WTC11 (cell line): ENCODE results near the gene SLC17A4. TPM values are rescaled to one million over a fixed set of nuclear protein-coding genes. Genes with fewer than 3 reads are reported as not detected.

Source experiments
- ATAC-seq: fragments of 200-7000 bp; cut with Tn5 transposase; 2 replicates; pipeline ENCODE4 v1.10.0; 2021; ENCODE audit warnings: mild to moderate bottlenecking, moderate library complexity
- CTCF ChIA-PET: fragments of 300-600 bp; sonication (Branson Sonifier 250); formaldehyde crosslinking; loops from one replicate; lab custom pipeline; 2021; ENCODE audit warnings: antibody characterized with exemption; lab: Charles Lee
- POLR2A ChIA-PET: fragments of 350-600 bp; sonication (Branson Sonifier 250); formaldehyde crosslinking; loops from one replicate; lab custom pipeline; 2021; ENCODE audit warnings: antibody characterized with exemption; lab: Charles Lee
- DNase-seq: peaks from one replicate; pipeline ENCODE4 v3.0.0; 2021; ENCODE audit warnings: low spot score
- H3K27ac Mint-ChIP-seq: 2 replicates; pipeline ENCODE4 v1.8.0; 2021; ENCODE audit warnings: mixed read lengths
- H3K27me3 Mint-ChIP-seq: 2 replicates; pipeline ENCODE4 v1.8.0; 2021; ENCODE audit warnings: low read depth, mild to moderate bottlenecking, moderate library complexity, mixed read lengths
- H3K36me3 Mint-ChIP-seq: 2 replicates; pipeline ENCODE4 v1.8.0; 2021; ENCODE audit warnings: mixed read lengths
- H3K4me1 Mint-ChIP-seq: 2 replicates; pipeline ENCODE4 v1.8.0; 2022; ENCODE audit warnings: mixed read lengths
- H3K4me3 Mint-ChIP-seq: 2 replicates; pipeline ENCODE4 v1.8.0; 2021; ENCODE audit warnings: mild to moderate bottlenecking, moderate library complexity, mixed read lengths
- H3K9me3 Mint-ChIP-seq: 2 replicates; pipeline ENCODE4 v1.8.0; 2021; ENCODE audit warnings: mixed read lengths
- FOXJ3 ChIP-seq: sonication (generic); formaldehyde crosslinking; IDR thresholded peaks from 2 replicates; pipeline ENCODE4 v1.9.0; 2021; ENCODE audit warnings: missing genetic modification reagents, mild to moderate bottlenecking, borderline replicate concordance
- JUN ChIP-seq: sonication (generic); formaldehyde crosslinking; IDR thresholded peaks from 2 replicates; pipeline ENCODE4 v1.8.0; 2023; ENCODE audit warnings: mild to moderate bottlenecking, missing genetic modification reagents
- KAT7 ChIP-seq: sonication (generic); formaldehyde crosslinking; IDR thresholded peaks from 2 replicates; pipeline ENCODE4 v1.8.1; 2023; ENCODE audit warnings: missing genetic modification reagents, mild to moderate bottlenecking, borderline replicate concordance
- NR1H2 ChIP-seq: sonication (generic); formaldehyde crosslinking; IDR thresholded peaks from 2 replicates; pipeline ENCODE4 v1.9.0; 2021; ENCODE audit warnings: mild to moderate bottlenecking, moderate library complexity, missing genetic modification reagents
- ZNF219 ChIP-seq: sonication (generic); formaldehyde crosslinking; IDR thresholded peaks from 2 replicates; pipeline ENCODE4 v1.8.0; 2023; ENCODE audit warnings: missing genetic modification reagents, mild to moderate bottlenecking, borderline replicate concordance
- total RNA-seq: library from RNA; stranded (reverse); gene quantifications from 3 replicates; pipeline ENCODE4 v1.2.3, GENCODE V29; 2021
- TF ChIP-seq, protein P1 (sequence below): sonication (generic); formaldehyde crosslinking; IDR thresholded peaks from 2 replicates; pipeline ENCODE4 v1.8.0; 2022; ENCODE audit warnings: mild to moderate bottlenecking, missing genetic modification reagents
- TF ChIP-seq, protein P2 (sequence below): sonication (generic); formaldehyde crosslinking; IDR thresholded peaks from 2 replicates; pipeline ENCODE4 v1.8.1; 2022; ENCODE audit warnings: missing genetic modification reagents, borderline replicate concordance
- TF ChIP-seq, protein P3 (sequence below): sonication (generic); formaldehyde crosslinking; IDR thresholded peaks from 2 replicates; pipeline ENCODE4 v1.8.1; 2023; ENCODE audit warnings: mild to moderate bottlenecking, missing genetic modification reagents
- TF ChIP-seq, protein P4 (sequence below): sonication (generic); formaldehyde crosslinking; IDR thresholded peaks from 2 replicates; pipeline ENCODE4 v1.8.1; 2023; ENCODE audit warnings: mild to moderate bottlenecking, missing genetic modification reagents, moderate library complexity
- TF ChIP-seq, protein P5 (sequence below): fragments of 200-600 bp; IDR thresholded peaks from 2 replicates; pipeline ENCODE4 v1.8.0; 2022; ENCODE audit warnings: antibody characterized with exemption
- TF ChIP-seq, protein P6 (sequence below): sonication (generic); formaldehyde crosslinking; IDR thresholded peaks from 2 replicates; pipeline ENCODE4 v1.8.0; 2023; ENCODE audit warnings: mild to moderate bottlenecking, missing genetic modification reagents

The SLC17A4 gene
- total RNA-seq, 1 experiment from 2014 or later, result not detected

DNA sequence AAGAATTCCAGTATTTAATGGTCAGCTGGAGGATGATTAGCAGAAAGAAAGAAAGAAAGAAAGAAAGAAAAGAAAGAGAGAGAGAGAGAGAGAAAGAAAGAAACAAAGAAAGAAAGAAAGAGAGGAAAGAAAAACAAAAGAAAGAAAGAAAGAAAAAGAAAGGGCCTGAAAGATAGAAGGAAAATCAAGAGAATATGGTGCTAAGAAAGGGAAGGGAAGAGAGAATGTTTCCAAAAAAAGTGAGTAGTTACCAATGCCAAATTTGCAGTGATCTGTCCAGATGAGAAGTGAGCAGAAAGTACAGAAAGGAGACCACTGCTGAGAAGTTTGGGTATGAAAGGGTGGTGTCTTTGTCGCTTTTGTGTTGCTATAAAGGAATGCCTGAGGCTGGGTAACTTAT, 26.6 kb downstream of the SLC17A4 start:
- no peaks in the 10 kb centered on the region for H3K9me3 Mint-ChIP-seq
- H3K36me3 Mint-ChIP-seq, result no peaks in the 10 kb centered on the region
- POLR2A ChIA-PET, result interaction anchor here (0.7 kb wide), 1 partner anchor 594 kb away, joined by 4 read pairs; no protein-coding TSS in a partner anchor
- TF ChIP-seq, protein P1, sequence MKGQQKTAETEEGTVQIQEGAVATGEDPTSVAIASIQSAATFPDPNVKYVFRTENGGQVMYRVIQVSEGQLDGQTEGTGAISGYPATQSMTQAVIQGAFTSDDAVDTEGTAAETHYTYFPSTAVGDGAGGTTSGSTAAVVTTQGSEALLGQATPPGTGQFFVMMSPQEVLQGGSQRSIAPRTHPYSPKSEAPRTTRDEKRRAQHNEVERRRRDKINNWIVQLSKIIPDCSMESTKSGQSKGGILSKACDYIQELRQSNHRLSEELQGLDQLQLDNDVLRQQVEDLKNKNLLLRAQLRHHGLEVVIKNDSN, result no peak
- TF ChIP-seq, protein P2, sequence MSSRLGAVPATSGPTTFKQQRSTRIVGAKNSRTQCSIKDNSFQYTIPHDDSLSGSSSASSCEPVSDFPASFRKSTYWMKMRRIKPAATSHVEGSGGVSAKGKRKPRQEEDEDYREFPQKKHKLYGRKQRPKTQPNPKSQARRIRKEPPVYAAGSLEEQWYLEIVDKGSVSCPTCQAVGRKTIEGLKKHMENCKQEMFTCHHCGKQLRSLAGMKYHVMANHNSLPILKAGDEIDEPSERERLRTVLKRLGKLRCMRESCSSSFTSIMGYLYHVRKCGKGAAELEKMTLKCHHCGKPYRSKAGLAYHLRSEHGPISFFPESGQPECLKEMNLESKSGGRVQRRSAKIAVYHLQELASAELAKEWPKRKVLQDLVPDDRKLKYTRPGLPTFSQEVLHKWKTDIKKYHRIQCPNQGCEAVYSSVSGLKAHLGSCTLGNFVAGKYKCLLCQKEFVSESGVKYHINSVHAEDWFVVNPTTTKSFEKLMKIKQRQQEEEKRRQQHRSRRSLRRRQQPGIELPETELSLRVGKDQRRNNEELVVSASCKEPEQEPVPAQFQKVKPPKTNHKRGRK (CRISPR knock-in tag), result 0 out of 2 replicates have a peak, but pooled peaks have one; percentile 68
- H3K27ac Mint-ChIP-seq, result no peak overlapping the region
- H3K4me1 Mint-ChIP-seq, result peaks cover 7% of the 10 kb centered on the region; the same call in 1 of the 2 replicates
- no peak overlapping the region for H3K4me3 Mint-ChIP-seq
- DNase-seq, result no peak
- ATAC-seq, result no peak
- H3K27me3 Mint-ChIP-seq, result no peaks in the 10 kb centered on the region
- CTCF ChIA-PET, result interaction anchor here (0.7 to 1.2 kb wide), 3 partner anchors 48 to 212 kb away, joined by 3 to 4 read pairs (median 3); no protein-coding TSS in a partner anchor

DNA sequence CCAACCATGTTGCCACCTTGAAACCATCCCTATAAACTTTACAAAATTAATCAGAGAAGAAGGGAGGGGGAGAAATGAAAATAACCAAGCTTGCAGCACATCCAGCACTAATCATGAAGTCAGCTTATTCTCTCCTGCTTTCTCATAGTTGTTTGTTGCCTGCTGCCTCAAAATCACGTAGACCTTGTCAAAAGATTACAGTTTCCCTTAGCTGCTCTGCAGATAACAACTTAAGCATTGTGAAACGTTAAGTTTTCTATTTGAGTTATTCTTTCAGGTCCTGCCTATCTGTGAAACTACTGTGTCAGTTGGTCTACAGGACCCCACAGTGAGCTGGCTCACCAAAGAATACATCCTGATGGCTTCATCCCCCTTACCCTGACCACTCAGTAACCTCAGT, 32.9 kb downstream of the SLC17A4 start:
- ATAC-seq (no peak), DNase-seq (no peak)
- H3K27me3 Mint-ChIP-seq, result no peaks in the 10 kb centered on the region
- no peak overlapping the region for H3K4me3 Mint-ChIP-seq
- CTCF ChIA-PET, result interaction anchor here (1.2 to 3.0 kb wide), 4 partner anchors 55 to 230 kb away, joined by 3 to 16 read pairs (median 4); a partner anchor contains a TSS
- no peak overlapping the region for H3K27ac Mint-ChIP-seq
- POLR2A ChIA-PET, result no interaction called here
- H3K9me3 Mint-ChIP-seq, result 0 out of 2 replicates have a peak, but pooled peaks cover under 1% of the 10 kb centered on the region
- TF ChIP-seq, protein P3, sequence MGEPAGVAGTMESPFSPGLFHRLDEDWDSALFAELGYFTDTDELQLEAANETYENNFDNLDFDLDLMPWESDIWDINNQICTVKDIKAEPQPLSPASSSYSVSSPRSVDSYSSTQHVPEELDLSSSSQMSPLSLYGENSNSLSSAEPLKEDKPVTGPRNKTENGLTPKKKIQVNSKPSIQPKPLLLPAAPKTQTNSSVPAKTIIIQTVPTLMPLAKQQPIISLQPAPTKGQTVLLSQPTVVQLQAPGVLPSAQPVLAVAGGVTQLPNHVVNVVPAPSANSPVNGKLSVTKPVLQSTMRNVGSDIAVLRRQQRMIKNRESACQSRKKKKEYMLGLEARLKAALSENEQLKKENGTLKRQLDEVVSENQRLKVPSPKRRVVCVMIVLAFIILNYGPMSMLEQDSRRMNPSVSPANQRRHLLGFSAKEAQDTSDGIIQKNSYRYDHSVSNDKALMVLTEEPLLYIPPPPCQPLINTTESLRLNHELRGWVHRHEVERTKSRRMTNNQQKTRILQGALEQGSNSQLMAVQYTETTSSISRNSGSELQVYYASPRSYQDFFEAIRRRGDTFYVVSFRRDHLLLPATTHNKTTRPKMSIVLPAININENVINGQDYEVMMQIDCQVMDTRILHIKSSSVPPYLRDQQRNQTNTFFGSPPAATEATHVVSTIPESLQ, result no peak
- TF ChIP-seq, protein P4, sequence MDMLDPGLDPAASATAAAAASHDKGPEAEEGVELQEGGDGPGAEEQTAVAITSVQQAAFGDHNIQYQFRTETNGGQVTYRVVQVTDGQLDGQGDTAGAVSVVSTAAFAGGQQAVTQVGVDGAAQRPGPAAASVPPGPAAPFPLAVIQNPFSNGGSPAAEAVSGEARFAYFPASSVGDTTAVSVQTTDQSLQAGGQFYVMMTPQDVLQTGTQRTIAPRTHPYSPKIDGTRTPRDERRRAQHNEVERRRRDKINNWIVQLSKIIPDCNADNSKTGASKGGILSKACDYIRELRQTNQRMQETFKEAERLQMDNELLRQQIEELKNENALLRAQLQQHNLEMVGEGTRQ (CRISPR knock-in tag), result no peak
- TF ChIP-seq ZNF219 (CRISPR knock-in tag), result no peak
- no peak for TF ChIP-seq JUN (CRISPR knock-in tag)
- TF ChIP-seq, all 79 proteins: peak for 0
- Mint-ChIP-seq H3K4me1 (no peaks in the 10 kb centered on the region), H3K36me3 (no peaks in the 10 kb centered on the region)

DNA sequence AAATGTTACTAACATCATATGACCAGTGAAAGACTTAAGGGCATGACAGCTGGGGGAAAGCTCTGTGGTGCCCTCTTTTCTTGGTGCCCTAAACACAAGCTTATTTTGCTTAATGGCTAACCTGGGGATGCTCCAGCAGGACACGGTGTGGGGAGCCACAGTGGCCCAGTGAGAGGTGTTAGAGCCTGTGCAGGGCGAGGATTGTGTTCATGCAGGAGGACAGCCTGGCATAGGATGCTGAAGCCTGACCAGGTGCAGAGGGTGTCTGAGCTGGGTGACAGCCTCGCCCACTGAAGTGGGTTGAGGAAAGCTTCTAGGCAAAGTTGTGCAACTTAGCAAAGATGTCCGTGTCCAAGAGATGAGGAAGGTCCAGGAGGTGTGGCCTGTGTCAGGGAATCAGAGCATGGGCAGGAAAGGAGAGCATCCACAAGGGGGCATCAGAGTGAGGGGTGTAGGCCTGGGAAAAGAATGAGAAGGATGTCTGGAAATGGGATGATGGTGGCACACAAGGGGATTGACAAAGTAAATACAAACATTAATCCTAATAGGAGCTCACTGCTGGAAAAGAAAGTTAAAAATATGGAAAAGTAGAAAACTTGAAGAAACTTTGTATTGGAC, 33.9 kb downstream of the SLC17A4 start:
- H3K4me1 Mint-ChIP-seq, result no peaks in the 10 kb centered on the region
- TF ChIP-seq NR1H2 (CRISPR knock-in tag), result no peak
- TF ChIP-seq KAT7 (CRISPR knock-in tag), result no peak
- TF ChIP-seq, protein P5, sequence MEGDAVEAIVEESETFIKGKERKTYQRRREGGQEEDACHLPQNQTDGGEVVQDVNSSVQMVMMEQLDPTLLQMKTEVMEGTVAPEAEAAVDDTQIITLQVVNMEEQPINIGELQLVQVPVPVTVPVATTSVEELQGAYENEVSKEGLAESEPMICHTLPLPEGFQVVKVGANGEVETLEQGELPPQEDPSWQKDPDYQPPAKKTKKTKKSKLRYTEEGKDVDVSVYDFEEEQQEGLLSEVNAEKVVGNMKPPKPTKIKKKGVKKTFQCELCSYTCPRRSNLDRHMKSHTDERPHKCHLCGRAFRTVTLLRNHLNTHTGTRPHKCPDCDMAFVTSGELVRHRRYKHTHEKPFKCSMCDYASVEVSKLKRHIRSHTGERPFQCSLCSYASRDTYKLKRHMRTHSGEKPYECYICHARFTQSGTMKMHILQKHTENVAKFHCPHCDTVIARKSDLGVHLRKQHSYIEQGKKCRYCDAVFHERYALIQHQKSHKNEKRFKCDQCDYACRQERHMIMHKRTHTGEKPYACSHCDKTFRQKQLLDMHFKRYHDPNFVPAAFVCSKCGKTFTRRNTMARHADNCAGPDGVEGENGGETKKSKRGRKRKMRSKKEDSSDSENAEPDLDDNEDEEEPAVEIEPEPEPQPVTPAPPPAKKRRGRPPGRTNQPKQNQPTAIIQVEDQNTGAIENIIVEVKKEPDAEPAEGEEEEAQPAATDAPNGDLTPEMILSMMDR, result peak; percentile 56; the same call in 1 of the 2 replicates
- TF ChIP-seq, protein P6, sequence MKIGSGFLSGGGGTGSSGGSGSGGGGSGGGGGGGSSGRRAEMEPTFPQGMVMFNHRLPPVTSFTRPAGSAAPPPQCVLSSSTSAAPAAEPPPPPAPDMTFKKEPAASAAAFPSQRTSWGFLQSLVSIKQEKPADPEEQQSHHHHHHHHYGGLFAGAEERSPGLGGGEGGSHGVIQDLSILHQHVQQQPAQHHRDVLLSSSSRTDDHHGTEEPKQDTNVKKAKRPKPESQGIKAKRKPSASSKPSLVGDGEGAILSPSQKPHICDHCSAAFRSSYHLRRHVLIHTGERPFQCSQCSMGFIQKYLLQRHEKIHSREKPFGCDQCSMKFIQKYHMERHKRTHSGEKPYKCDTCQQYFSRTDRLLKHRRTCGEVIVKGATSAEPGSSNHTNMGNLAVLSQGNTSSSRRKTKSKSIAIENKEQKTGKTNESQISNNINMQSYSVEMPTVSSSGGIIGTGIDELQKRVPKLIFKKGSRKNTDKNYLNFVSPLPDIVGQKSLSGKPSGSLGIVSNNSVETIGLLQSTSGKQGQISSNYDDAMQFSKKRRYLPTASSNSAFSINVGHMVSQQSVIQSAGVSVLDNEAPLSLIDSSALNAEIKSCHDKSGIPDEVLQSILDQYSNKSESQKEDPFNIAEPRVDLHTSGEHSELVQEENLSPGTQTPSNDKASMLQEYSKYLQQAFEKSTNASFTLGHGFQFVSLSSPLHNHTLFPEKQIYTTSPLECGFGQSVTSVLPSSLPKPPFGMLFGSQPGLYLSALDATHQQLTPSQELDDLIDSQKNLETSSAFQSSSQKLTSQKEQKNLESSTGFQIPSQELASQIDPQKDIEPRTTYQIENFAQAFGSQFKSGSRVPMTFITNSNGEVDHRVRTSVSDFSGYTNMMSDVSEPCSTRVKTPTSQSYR, result no peak
- TF ChIP-seq FOXJ3, result no peak
- TF ChIP-seq, all 79 proteins: peak for 1
- peak; percentile 78 for DNase-seq
- Mint-ChIP-seq H3K27ac (no peak overlapping the region), H3K4me3 (no peak overlapping the region), H3K9me3 (peaks cover 4% of the 10 kb centered on the region; the same call in 1 of the 2 replicates), H3K27me3 (no peaks in the 10 kb centered on the region), H3K36me3 (no peaks in the 10 kb centered on the region)
- ChIA-PET POLR2A (no interaction called here), CTCF (interaction anchor here (0.6 to 3.0 kb wide), 6 partner anchors 16 to 229 kb away, joined by 3 to 16 read pairs (median 3); a partner anchor contains a TSS)
- ATAC-seq, result peak; percentile 96
